K562 (cell line): Measurements from ENCODE around the gene PARPBP. TPM values are rescaled to one million over a fixed set of nuclear protein-coding genes. Genes with fewer than 3 reads are reported as not detected.

Source experiments
- ATF2 ChIP-seq: sonication (generic); formaldehyde crosslinking; IDR thresholded peaks from 2 replicates; pipeline ENCODE4 v1.8.1; 2022; ENCODE audit warnings: missing genetic modification reagents
- BDP1 ChIP-seq: IDR thresholded peaks from 3 replicates; pipeline ENCODE4 v1.6.1; 2011; ENCODE audit not compliant: insufficient read length, insufficient read depth
- CBFB ChIP-seq: sonication (generic); formaldehyde crosslinking; IDR thresholded peaks from 2 replicates; pipeline ENCODE4 v1.4.0; 2020; ENCODE audit warnings: mild to moderate bottlenecking, missing genetic modification reagents
- CREBBP ChIP-seq: IDR thresholded peaks from one replicate; pipeline ENCODE4 v1.6.1; 2012; ENCODE audit warnings: low read depth, mild to moderate bottlenecking, control low read depth, inconsistent platforms, low read length
- E2F3 ChIP-seq: fragments of 250-450 bp; sonication (Bioruptor Pico); IDR thresholded peaks from 2 replicates; pipeline ENCODE4 v1.4.0; 2020; ENCODE audit warnings: mild to moderate bottlenecking
- GMEB1 ChIP-seq: fragments of 250-450 bp; sonication (Bioruptor Pico); IDR thresholded peaks from 2 replicates; pipeline ENCODE4 v1.4.0; 2020; ENCODE audit warnings: mild to moderate bottlenecking
- HDAC3 ChIP-seq: fragments of 450-650 bp; IDR thresholded peaks from 2 replicates; pipeline ENCODE4 v1.6.1; 2018; ENCODE audit warnings: borderline replicate concordance, mild to moderate bottlenecking, moderate library complexity; ENCODE audit not compliant: partially characterized antibody
- HINFP ChIP-seq: fragments of 450-650 bp; conservative IDR thresholded peaks from 2 replicates; pipeline ENCODE4 v1.6.1; 2016; ENCODE audit warnings: missing genetic modification characterization, low read depth, mild to moderate bottlenecking, control low read depth, missing compliant biosample characterization
- HOXB6 ChIP-seq: fragments of 250-450 bp; sonication (Bioruptor Pico); IDR thresholded peaks from 2 replicates; pipeline ENCODE4 v1.5.1; 2022; ENCODE audit warnings: mild to moderate bottlenecking, borderline replicate concordance
- JUND ChIP-seq, 2 experiments: IDR thresholded peaks; 2 replicates in 1 of 2; 3 replicates in 1 of 2; pipeline ENCODE4 v1.6.1; 2011; ENCODE audit warnings: borderline replicate concordance in 2 of 2, low read depth in 2 of 2, low read length in 2 of 2, improper control_type of control experiment in 1 of 2, missing biosample characterization in 1 of 2, missing genetic modification characterization in 1 of 2, missing genetic modification reagents in 1 of 2
- LEF1 ChIP-seq: fragments of 450-650 bp; IDR thresholded peaks from 2 replicates; pipeline ENCODE4 v1.6.1; 2016; ENCODE audit warnings: mild to moderate bottlenecking
- NFATC3 ChIP-seq: fragments of 450-650 bp; IDR thresholded peaks from 2 replicates; pipeline ENCODE4 v1.6.1; 2017; ENCODE audit warnings: mild to moderate bottlenecking
- PHF20 ChIP-seq: fragments of 450-650 bp; IDR thresholded peaks from 2 replicates; pipeline ENCODE4 v1.6.1; 2018; ENCODE audit not compliant: partially characterized antibody
- PTTG1 ChIP-seq: fragments of 450-650 bp; IDR thresholded peaks from 2 replicates; pipeline ENCODE4 v1.6.1; 2016; ENCODE audit warnings: low read depth, mild to moderate bottlenecking, missing genetic modification characterization, missing compliant biosample characterization
- RBFOX2 ChIP-seq: fragments of 200-400 bp; formaldehyde crosslinking; IDR thresholded peaks from 2 replicates; pipeline ENCODE4 v1.6.1; 2017; ENCODE audit warnings: low read depth, mild to moderate bottlenecking, low read length, moderate library complexity
- SRF ChIP-seq, 2 experiments: fragments of 250-450, 450-650 bp in 1 of 2; sonication (Bioruptor Pico) in 1 of 2; sonication (generic) in 1 of 2; formaldehyde crosslinking; IDR thresholded peaks; 2 replicates each; pipeline versions ENCODE4 v1.5.0 to v1.5.1; 2020 to 2022; ENCODE audit warnings: mild to moderate bottlenecking in 1 of 2, missing genetic modification reagents in 1 of 2
- SRSF9 ChIP-seq: fragments of 200-400 bp; formaldehyde crosslinking; IDR thresholded peaks from 2 replicates; pipeline ENCODE4 v1.6.1; 2017; ENCODE audit warnings: low read depth, low read length, borderline replicate concordance
- ZC3H8 ChIP-seq: fragments of 450-650 bp; IDR thresholded peaks from 2 replicates; pipeline ENCODE4 v1.6.1; 2017
- ZFX ChIP-seq: sonication (generic); formaldehyde crosslinking; IDR thresholded peaks from 2 replicates; pipeline ENCODE4 v1.8.0; 2022; ENCODE audit warnings: mild to moderate bottlenecking, missing genetic modification reagents, moderate library complexity
- ZNF165 ChIP-seq: fragments of 250-450 bp; sonication (Bioruptor Pico); IDR thresholded peaks from 2 replicates; pipeline ENCODE4 v1.4.0; 2020; ENCODE audit warnings: borderline replicate concordance
- ZNF384 ChIP-seq: IDR thresholded peaks from 2 replicates; pipeline ENCODE4 v1.6.1; 2012; ENCODE audit warnings: low read depth, low read length, improper control_type of control experiment
- ZNF639 ChIP-seq, 2 experiments: fragments of 200-800 bp in 1 of 2; sonication (Bioruptor generic) in 1 of 2; sonication (generic) in 1 of 2; formaldehyde crosslinking in 1 of 2; IDR thresholded peaks in 1 of 2; conservative IDR thresholded peaks in 1 of 2; 2 replicates each; pipeline versions ENCODE4 v1.5.0 to v1.6.1; 2016 to 2020; ENCODE audit warnings: missing compliant biosample characterization in 1 of 2, missing genetic modification characterization in 1 of 2, missing genetic modification reagents in 1 of 2
- polyA plus RNA-seq, 8 experiments: library from polyadenylated mRNA; depleted of rRNA in 4 of 8; stranded (reverse) in 5 of 8; unstranded in 3 of 8; fragments of >200 nt; fragmentation: Nextera tagmentation in 2 of 8; fragmentation: Illumina TruSeq in 1 of 8; extraction: Ambion mirVana in 2 of 8; extraction: Trizol in 1 of 8; gene quantifications; 2 replicates each; pipeline versions ENCODE4 v1.2.1 to v1.2.3, GENCODE V29; 2011 to 2014; ENCODE audit warnings: inconsistent platforms in 1 of 8, missing spikeins in 1 of 8
- total RNA-seq, 7 experiments: library from RNA; depleted of rRNA in 6 of 7; stranded (reverse); fragments of >200 nt in 6 of 7; fragmentation: Illumina TruSeq in 2 of 7; extraction: Trizol in 2 of 7; gene quantifications; 2 replicates each; pipeline versions ENCODE4 v1.2.1 to v1.2.3, GENCODE V29; 2011 to 2021; ENCODE audit warnings: low replicate concordance in 1 of 7

The PARPBP gene
- total and polyA plus RNA-seq, 9 of the 15 experiments (the other 6 are each of a cell fraction or from before 2014, with no cell fraction given), result 26.1 to 62.5 (median 49.0) TPM

- no peak for TF ChIP-seq LEF1
- no peak for TF ChIP-seq BDP1
- peak; percentile 99 for TF ChIP-seq RBFOX2
- no peak for TF ChIP-seq CREBBP
- no peak for TF ChIP-seq PTTG1 (tag)
- TF ChIP-seq HOXB6, result no peak
- peak; percentile 92 for TF ChIP-seq ZFX (CRISPR knock-in tag)
- peak; percentile 56; the same call in 1 of the 2 replicates for TF ChIP-seq JUND (IDR thresholded peaks at IDR 0.05; ENCODE audit: borderline replicate concordance, low read depth, low read length)
- TF ChIP-seq JUND (tag; IDR thresholded peaks at IDR 0.05; ENCODE audit: borderline replicate concordance, low read depth, low read length), result peak; percentile 23; the same call in 1 of the 3 replicates
- TF ChIP-seq ZNF165, result no peak
- no peak for TF ChIP-seq SRF (CRISPR knock-in tag; IDR thresholded peaks at IDR 0.05)
- TF ChIP-seq PHF20, result peak; percentile 95
- peak; percentile 64 for TF ChIP-seq GMEB1 (CRISPR knock-in tag)
- TF ChIP-seq ATF2, result no peak
- no peak for TF ChIP-seq SRSF9
- no peak for TF ChIP-seq ZNF384
- no peak for TF ChIP-seq E2F3 (CRISPR knock-in tag)
- peak; percentile 41 for TF ChIP-seq HDAC3
- no peak for TF ChIP-seq HINFP (tag)
- TF ChIP-seq CBFB (CRISPR knock-in tag), result no peak
- TF ChIP-seq ZC3H8, result no peak
- no peak for TF ChIP-seq NFATC3
- no peak for TF ChIP-seq ZNF639 (CRISPR knock-in tag; conservative IDR thresholded peaks at IDR 0.05 in 1 of 2, IDR thresholded peaks at IDR 0.05 in 1 of 2)
Observed at GRCh38 chr12:102119674-102120563, at the start of gene PARPBP, which contains the start of gene NUP37 (continued).
